Spleen (tissue), 11 donors: ENCODE results near the gene FREM2. TPM values are rescaled to one million over a fixed set of nuclear protein-coding genes. Genes with fewer than 3 reads are reported as not detected.

ENCODE experiments used
- DNase-seq: peaks from one replicate; pipeline ENCODE4 v3.0.0-alpha.2; 2020
- H3K27ac ChIP-seq, 8 donors: fragments of 200-600 bp; sonication (generic) in 7 of 8; 1 replicate in 4 of 8; 2 replicates in 4 of 8; pipeline versions ENCODE4 v1.5.0 to v1.8.0; 2016 to 2021; ENCODE audit warnings: inconsistent platforms in 4 of 8, mild to moderate bottlenecking in 4 of 8, moderate library complexity in 1 of 8
- H3K27me3 ChIP-seq, 7 donors: fragments of 200-600 bp; sonication (generic) in 6 of 7; replicated peaks in 1 of 7; 1 replicate in 4 of 7; 2 replicates in 3 of 7; pipeline versions ENCODE4 v1.5.0 to v1.8.0; 2016 to 2021; ENCODE audit warnings: inconsistent platforms in 3 of 7, mild to moderate bottlenecking in 1 of 7
- H3K36me3 ChIP-seq, 6 donors: fragments of 200-600 bp; sonication (generic) in 5 of 6; 1 replicate in 4 of 6; 2 replicates in 2 of 6; pipeline versions ENCODE4 v1.5.0 to v1.8.0; 2016 to 2021; ENCODE audit warnings: inconsistent platforms in 2 of 6
- H3K4me1 ChIP-seq, 6 donors: fragments of 200-600 bp; sonication (generic) in 5 of 6; 1 replicate in 3 of 6; 2 replicates in 3 of 6; pipeline versions ENCODE4 v1.5.0 to v1.8.0; 2016 to 2021; ENCODE audit warnings: inconsistent platforms in 3 of 6
- H3K4me3 ChIP-seq, 8 donors: fragments of 200-600 bp; sonication (generic) in 7 of 8; 1 replicate in 4 of 8; 2 replicates in 4 of 8; pipeline versions ENCODE4 v1.5.0 to v1.8.0; 2016 to 2021; ENCODE audit warnings: inconsistent platforms in 4 of 8, mild to moderate bottlenecking in 4 of 8, moderate library complexity in 2 of 8
- H3K9me3 ChIP-seq, 8 donors: fragments of 200-600 bp; sonication (generic) in 7 of 8; 1 replicate in 4 of 8; 2 replicates in 4 of 8; pipeline versions ENCODE4 v1.5.0 to v1.8.0; 2016 to 2021; ENCODE audit warnings: inconsistent platforms in 4 of 8
- POLR2A ChIP-seq, 3 donors: fragments of 450-650 bp; IDR thresholded peaks; one replicate each; pipeline ENCODE4 v1.5.1; 2017; ENCODE audit warnings: antibody characterized with exemption in 3 of 3, mild to moderate bottlenecking in 1 of 3
- POLR2AphosphoS5 ChIP-seq, 3 donors: sonication (generic); formaldehyde crosslinking; IDR thresholded peaks; one replicate each; pipeline ENCODE4 v1.5.1; 2017; ENCODE audit warnings: antibody characterized with exemption in 3 of 3
- WGBS, 5 donors: extraction: QIAGEN DNeasy Blood & Tissue Kit in 3 of 5; methylation state at CpG; one replicate each; pipeline versions ENCODE4 v1.1.5 to v1.1.7; 2013 to 2018; 5-methylcytosine and 5-hydroxymethylcytosine counted together
- intact Hi-C: fragments of 100-400 bp; cut with DNase I; formaldehyde crosslinking; loops from one replicate; pipeline ENCODE4 v1.15.0; 2023; ENCODE audit warnings: low total_unique reads
- polyA plus RNA-seq, 3 donors: library from polyadenylated mRNA; stranded (reverse); fragments of 200-250 nt; gene quantifications; one replicate each; pipeline ENCODE4 v1.2.1, GENCODE V29; 2013
- total RNA-seq, 7 donors: library from RNA; depleted of rRNA in 3 of 7; stranded (reverse); fragments of >200 nt in 3 of 7; fragmentation: NEBNext Ultra II Directional in 4 of 7; extraction: Animal tissue kit (Norgen Biotek cat#: 25700) in 4 of 7; gene quantifications; one replicate each; pipeline versions ENCODE4 v1.1.0 to v1.2.1, GENCODE V29; 2016 to 2021
- TF ChIP-seq, protein P1 (sequence below), 11 experiments: fragments of 200-600 bp in 7 of 11; fragments of 450-650 bp in 4 of 11; sonication (generic) in 4 of 11; IDR thresholded peaks in 8 of 11; conservative IDR thresholded peaks in 3 of 11; 1 replicate in 7 of 11; 2 replicates in 4 of 11; pipeline versions ENCODE4 v1.4.0 to v1.8.0; 2016 to 2021; ENCODE audit warnings: antibody characterized with exemption in 11 of 11, inconsistent platforms in 4 of 11, mild to moderate bottlenecking in 1 of 11
- donor health status: healthy with polysubstance abuse.
- donor health status: DM: no; HTN: no; CAD: no; lungs with moderate emphysema.
- donor health status: DM: no; HTN: no; CAD: no.
- donor health status: Bipolar disorder and iron deficiency.
- donor health status: healthy.
- donor health status: DM: no; HTN: no; CAD: no.
- donor health status: DM: yes; HTN: yes; CAD: no.

FREM2 gene
- total and polyA plus RNA-seq, 10 donors = 0.03 to 0.93 (median 0.21) TPM; not detected in 2

GRCh38 chr13:38879278-38879677 lies 192.4 kb downstream of the FREM2 start:
- Histone ChIP-seq H3K4me1 (peaks cover 0 to 6% (median 0%) of the 10 kb centered on the region in 6 donors), H3K9me3 (no peaks in the 10 kb centered on the region), H3K27ac (no peak overlapping the region), H3K4me3 (no peak overlapping the region), H3K36me3 (no peaks in the 10 kb centered on the region), H3K27me3 (no peaks in the 10 kb centered on the region)
- WGBS, 5 donors = 67 to 86% (median 69%) methylated on average over 3 of the region's 3 CpGs
- DNase-seq = no peak
- intact Hi-C loops = no loop called here
- no peak for TF ChIP-seq POLR2A (IDR thresholded peaks at IDR 0.05)
- no peak for TF ChIP-seq POLR2AphosphoS5 (IDR thresholded peaks at IDR 0.05)
- TF ChIP-seq, protein P1, sequence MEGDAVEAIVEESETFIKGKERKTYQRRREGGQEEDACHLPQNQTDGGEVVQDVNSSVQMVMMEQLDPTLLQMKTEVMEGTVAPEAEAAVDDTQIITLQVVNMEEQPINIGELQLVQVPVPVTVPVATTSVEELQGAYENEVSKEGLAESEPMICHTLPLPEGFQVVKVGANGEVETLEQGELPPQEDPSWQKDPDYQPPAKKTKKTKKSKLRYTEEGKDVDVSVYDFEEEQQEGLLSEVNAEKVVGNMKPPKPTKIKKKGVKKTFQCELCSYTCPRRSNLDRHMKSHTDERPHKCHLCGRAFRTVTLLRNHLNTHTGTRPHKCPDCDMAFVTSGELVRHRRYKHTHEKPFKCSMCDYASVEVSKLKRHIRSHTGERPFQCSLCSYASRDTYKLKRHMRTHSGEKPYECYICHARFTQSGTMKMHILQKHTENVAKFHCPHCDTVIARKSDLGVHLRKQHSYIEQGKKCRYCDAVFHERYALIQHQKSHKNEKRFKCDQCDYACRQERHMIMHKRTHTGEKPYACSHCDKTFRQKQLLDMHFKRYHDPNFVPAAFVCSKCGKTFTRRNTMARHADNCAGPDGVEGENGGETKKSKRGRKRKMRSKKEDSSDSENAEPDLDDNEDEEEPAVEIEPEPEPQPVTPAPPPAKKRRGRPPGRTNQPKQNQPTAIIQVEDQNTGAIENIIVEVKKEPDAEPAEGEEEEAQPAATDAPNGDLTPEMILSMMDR (IDR thresholded peaks at IDR 0.05 in 8 of 11, conservative IDR thresholded peaks at IDR 0.05 in 3 of 11) = no peak

DNA sequence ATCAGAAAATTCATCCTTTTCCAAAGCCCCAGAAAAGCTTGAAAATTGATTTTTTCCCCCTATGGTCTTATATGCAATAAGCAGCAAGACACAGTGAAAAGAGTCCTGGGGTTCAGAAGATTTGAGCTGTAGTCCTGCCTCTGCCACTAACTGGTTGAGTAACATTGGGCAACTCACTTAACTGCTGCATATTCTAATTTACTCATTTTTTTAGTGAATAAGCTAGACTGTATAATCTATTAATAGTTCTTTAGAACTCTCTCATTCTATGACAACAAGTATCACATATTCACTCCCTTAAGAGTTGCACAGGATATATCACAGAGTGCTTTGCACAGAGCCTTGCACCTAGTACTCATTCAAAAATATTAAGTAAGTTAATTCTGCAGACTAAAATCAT lies 192.9 kb downstream of the FREM2 start:
- Histone ChIP-seq H3K4me1 (peaks cover 0 to 6% (median 0%) of the 10 kb centered on the region in 6 donors), H3K36me3 (no peaks in the 10 kb centered on the region), H3K9me3 (no peaks in the 10 kb centered on the region), H3K27me3 (no peaks in the 10 kb centered on the region), H3K4me3 (no peak overlapping the region), H3K27ac (no peak overlapping the region)
- TF ChIP-seq, protein P1 (IDR thresholded peaks at IDR 0.05 in 8 of 11, conservative IDR thresholded peaks at IDR 0.05 in 3 of 11) = no peak
- TF ChIP-seq POLR2A (IDR thresholded peaks at IDR 0.05) = no peak
- TF ChIP-seq POLR2AphosphoS5 (IDR thresholded peaks at IDR 0.05) = no peak
- intact Hi-C loops = no loop called here
- DNase-seq = no peak

GRCh38 chr13:38880397-38880796 lies 193.5 kb downstream of the FREM2 start:
- no peak for DNase-seq
- intact Hi-C loops = no loop called here
- no peak for TF ChIP-seq POLR2AphosphoS5 (IDR thresholded peaks at IDR 0.05)
- 76 to 87% (median 81%) methylated on average over 4 to 5 of the region's 5 CpGs for WGBS, 5 donors
- Histone ChIP-seq H3K27ac (no peak overlapping the region), H3K27me3 (no peaks in the 10 kb centered on the region), H3K4me1 (peaks cover 0 to 6% (median 0%) of the 10 kb centered on the region in 6 donors), H3K4me3 (no peak overlapping the region), H3K36me3 (no peaks in the 10 kb centered on the region), H3K9me3 (no peaks in the 10 kb centered on the region)

DNA sequence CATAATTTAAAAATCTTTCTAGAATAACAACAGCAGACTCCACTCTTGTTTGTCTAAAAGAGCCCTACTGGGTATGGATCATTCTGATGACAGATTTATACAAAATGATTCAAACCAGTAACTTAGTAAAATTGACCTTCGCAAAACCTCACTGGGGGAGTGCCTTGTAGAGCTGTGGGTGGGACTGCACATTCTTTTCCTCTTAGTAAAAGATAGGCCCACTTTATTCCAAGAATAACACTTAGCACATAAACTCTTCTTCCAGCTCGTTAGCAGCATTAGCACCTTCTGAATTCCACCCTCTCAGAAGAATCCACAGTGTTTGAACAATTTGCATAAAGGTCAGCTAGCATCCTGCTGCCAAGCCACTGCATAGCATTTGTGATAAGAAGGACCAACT lies 196.9 kb downstream of the FREM2 start:
- Histone ChIP-seq H3K27me3 (peaks cover 0 to 5% (median 0%) of the 10 kb centered on the region in 7 donors), H3K9me3 (no peaks in the 10 kb centered on the region), H3K36me3 (no peaks in the 10 kb centered on the region), H3K4me3 (no peak overlapping the region), H3K4me1 (peaks cover 0 to 6% (median 0%) of the 10 kb centered on the region in 6 donors), H3K27ac (no peak overlapping the region)
- WGBS, 5 donors = 40 to 70% (median 55%) methylated on average over 2 of the region's 2 CpGs
- intact Hi-C loops = no loop called here
- TF ChIP-seq, protein P1 (IDR thresholded peaks at IDR 0.05 in 8 of 11, conservative IDR thresholded peaks at IDR 0.05 in 3 of 11) = no peak
- no peak for TF ChIP-seq POLR2AphosphoS5 (IDR thresholded peaks at IDR 0.05)
- no peak for TF ChIP-seq POLR2A (IDR thresholded peaks at IDR 0.05)
- DNase-seq = no peak

DNA sequence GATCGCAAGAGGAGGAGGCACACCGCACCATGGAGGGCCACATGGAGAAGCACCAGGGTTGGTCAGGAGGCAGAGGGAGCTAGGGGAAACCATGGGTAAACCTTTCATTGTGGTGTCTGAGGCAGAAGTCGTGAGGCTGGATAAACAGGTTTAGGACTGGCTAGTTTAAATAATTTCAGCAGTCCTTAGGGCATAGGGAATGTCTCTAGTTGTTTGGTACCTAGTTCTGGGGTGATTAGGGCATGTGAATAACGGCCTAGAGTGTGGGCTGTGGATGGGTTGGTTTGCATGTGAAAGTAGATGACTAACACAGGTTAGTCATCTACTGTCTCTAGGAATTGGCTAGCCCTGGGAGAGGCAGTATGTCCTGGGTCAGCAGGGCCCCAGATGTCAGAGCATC lies 201.4 kb downstream of the FREM2 start:
- 69 to 82% (median 73%) methylated on average over 4 of the region's 4 CpGs for WGBS, 5 donors
- peaks cover 0 to 5% (median 0%) of the 10 kb centered on the region in 7 donors for H3K27me3 ChIP-seq

More for the DNA sequence above, 201.4 kb downstream of the FREM2 start:
- peaks cover 0 to 6% (median 0%) of the 10 kb centered on the region in 6 donors for H3K4me1 ChIP-seq
- peaks cover 0 to 2% (median 0%) of the 10 kb centered on the region in 8 donors for H3K9me3 ChIP-seq
- H3K36me3 ChIP-seq = no peaks in the 10 kb centered on the region
- TF ChIP-seq POLR2A (IDR thresholded peaks at IDR 0.05) (no peak), POLR2AphosphoS5 (IDR thresholded peaks at IDR 0.05) (no peak)
- TF ChIP-seq, protein P1 (IDR thresholded peaks at IDR 0.05 in 8 of 11, conservative IDR thresholded peaks at IDR 0.05 in 3 of 11) = no peak
- H3K27ac ChIP-seq = no peak overlapping the region
- intact Hi-C loops = no loop called here
- DNase-seq = no peak
- no peak overlapping the region for H3K4me3 ChIP-seq
